Keratinocyte (primary cell): ENCODE results near the gene RASGEF1B.

ENCODE experiments used
- CTCF ChIP-seq, 3 experiments: IDR thresholded peaks in 1 of 3; conservative IDR thresholded peaks in 1 of 3; optimal IDR thresholded peaks in 1 of 3; 2 replicates in 2 of 3; 3 replicates in 1 of 3; pipeline versions ENCODE3 to v1.5.1; 2011; ENCODE audit warnings: low read length in 3 of 3, mild to moderate bottlenecking in 3 of 3, moderate library complexity in 2 of 3, control low read depth in 1 of 3, inconsistent platforms in 1 of 3; ENCODE audit not compliant: insufficient read depth in 2 of 3; ENCODE audit errors: extremely low read depth in 1 of 3
- EZH2 ChIP-seq: IDR thresholded peaks from one replicate; pipeline ENCODE4 v1.6.1; 2012; ENCODE audit warnings: inconsistent platforms, mild to moderate bottlenecking, low read length, moderate library complexity

- no peak for TF ChIP-seq CTCF (optimal IDR thresholded peaks at IDR 0.05 in 1 of 3, IDR thresholded peaks at IDR 0.05 in 1 of 3, conservative IDR thresholded peaks at IDR 0.05 in 1 of 3; ENCODE audit: extremely low read depth in 1 of 3, insufficient read depth in 2 of 3, low read length in 3 of 3)
- TF ChIP-seq EZH2: no peak
Measured at GRCh38 chr4:81457345-81457744, 14.4 kb downstream of the RASGEF1B start.
